Mesothelial cell of epicardium (in vitro differentiated cells): ENCODE data around the gene PDZRN3. TPM values are rescaled to one million over a fixed set of nuclear protein-coding genes. Genes with fewer than 3 reads are reported as not detected.

Source experiments
- DNase-seq, 2 experiments: peaks; one replicate each; pipeline ENCODE4 v3.0.0; 2021; ENCODE audit warnings: low spot score in 2 of 2; ENCODE audit not compliant: unreplicated experiment in 2 of 2
- H3K27ac Mint-ChIP-seq: 2 replicates; pipeline ENCODE4 v1.8.0; 2021; ENCODE audit warnings: mixed read lengths
- H3K27me3 Mint-ChIP-seq: 2 replicates; pipeline ENCODE4 v1.8.0; 2021; ENCODE audit warnings: low read depth, mixed read lengths
- H3K36me3 Mint-ChIP-seq: 2 replicates; pipeline ENCODE4 v1.8.0; 2021; ENCODE audit warnings: mixed read lengths
- H3K4me1 Mint-ChIP-seq: 2 replicates; pipeline ENCODE4 v1.8.0; 2021; ENCODE audit warnings: mixed read lengths
- H3K4me3 Mint-ChIP-seq: 2 replicates; pipeline ENCODE4 v1.8.0; 2021; ENCODE audit warnings: mild to moderate bottlenecking, moderate library complexity, mixed read lengths
- H3K9me3 Mint-ChIP-seq: 2 replicates; pipeline ENCODE4 v1.8.0; 2021; ENCODE audit warnings: mixed read lengths
- total RNA-seq: library from RNA; stranded (reverse); gene quantifications from 3 replicates; pipeline ENCODE4 v1.2.1, GENCODE V29; 2021
- TF ChIP-seq, protein P1 (sequence below): fragments of 200-600 bp; sonication (generic); IDR thresholded peaks from one replicate; pipeline ENCODE4 v1.5.0; 2021; ENCODE audit warnings: antibody characterized with exemption; ENCODE audit not compliant: unreplicated experiment

The PDZRN3 gene
- total RNA-seq, 1 donor from 2014 or later, result 48.4 TPM

DNA sequence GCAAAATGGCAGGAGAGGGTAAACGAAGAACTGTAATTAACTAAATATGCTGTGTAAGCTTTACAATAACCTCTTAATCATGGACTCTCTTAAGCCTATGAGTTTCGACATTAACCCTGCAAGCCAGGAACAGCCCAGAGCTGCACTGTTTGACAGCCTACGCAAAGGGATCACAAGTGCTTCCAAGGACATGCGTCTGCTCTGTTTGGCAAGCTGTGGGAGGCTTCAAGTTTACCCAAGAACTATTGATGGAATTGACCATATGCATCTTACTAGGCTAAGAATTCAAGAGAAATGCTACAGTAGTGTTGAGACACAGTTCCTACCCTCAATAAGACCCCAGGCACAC lies 66.0 kb downstream of the PDZRN3 start:
- Mint-ChIP-seq H3K4me3 (no peak overlapping the region), H3K27me3 (no peaks in the 10 kb centered on the region), H3K4me1 (peaks cover 49% of the 10 kb centered on the region)

DNA sequence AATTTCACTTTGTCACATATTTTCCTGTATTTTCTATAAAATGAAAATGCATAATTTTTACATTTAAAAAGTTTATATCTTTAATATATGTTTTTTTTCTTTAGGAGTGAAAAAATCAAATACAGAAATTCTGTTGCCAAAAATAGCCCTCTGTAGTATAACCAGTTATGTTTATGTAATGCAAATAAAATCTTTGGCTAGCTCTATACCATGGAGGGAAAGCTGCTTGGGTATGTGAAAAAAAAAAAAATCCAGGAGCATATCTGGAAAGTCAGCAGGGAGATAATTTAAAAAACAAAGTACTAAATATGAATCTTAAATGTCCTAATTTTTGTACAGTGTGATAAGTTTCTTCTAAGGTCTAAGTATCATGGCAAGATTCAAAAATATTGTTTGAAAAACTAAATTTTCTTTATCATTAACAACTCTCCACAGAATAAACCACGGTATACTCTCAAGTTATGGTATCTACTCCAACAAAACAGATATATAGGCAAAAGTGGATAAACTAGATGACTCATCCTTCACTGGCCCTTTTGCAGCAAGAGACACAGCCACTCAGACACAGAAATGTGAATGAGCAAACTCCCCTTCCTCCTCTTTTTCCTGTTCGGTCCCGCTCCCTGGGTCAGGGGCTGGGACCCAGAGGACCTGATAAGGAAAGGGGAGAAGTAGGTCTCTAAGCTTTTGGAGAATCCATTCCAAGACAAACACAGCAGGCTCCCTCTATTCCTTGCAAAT lies 66.6 kb downstream of the PDZRN3 start:
- H3K36me3 Mint-ChIP-seq, result no peaks in the 10 kb centered on the region
- peak overlapping the region; percentile 65 for H3K27ac Mint-ChIP-seq
- no peak for DNase-seq
- H3K4me3 Mint-ChIP-seq, result no peak overlapping the region
- no peaks in the 10 kb centered on the region for H3K27me3 Mint-ChIP-seq
- H3K9me3 Mint-ChIP-seq, result no peaks in the 10 kb centered on the region
- H3K4me1 Mint-ChIP-seq, result peaks cover 46% of the 10 kb centered on the region
- TF ChIP-seq, protein P1, sequence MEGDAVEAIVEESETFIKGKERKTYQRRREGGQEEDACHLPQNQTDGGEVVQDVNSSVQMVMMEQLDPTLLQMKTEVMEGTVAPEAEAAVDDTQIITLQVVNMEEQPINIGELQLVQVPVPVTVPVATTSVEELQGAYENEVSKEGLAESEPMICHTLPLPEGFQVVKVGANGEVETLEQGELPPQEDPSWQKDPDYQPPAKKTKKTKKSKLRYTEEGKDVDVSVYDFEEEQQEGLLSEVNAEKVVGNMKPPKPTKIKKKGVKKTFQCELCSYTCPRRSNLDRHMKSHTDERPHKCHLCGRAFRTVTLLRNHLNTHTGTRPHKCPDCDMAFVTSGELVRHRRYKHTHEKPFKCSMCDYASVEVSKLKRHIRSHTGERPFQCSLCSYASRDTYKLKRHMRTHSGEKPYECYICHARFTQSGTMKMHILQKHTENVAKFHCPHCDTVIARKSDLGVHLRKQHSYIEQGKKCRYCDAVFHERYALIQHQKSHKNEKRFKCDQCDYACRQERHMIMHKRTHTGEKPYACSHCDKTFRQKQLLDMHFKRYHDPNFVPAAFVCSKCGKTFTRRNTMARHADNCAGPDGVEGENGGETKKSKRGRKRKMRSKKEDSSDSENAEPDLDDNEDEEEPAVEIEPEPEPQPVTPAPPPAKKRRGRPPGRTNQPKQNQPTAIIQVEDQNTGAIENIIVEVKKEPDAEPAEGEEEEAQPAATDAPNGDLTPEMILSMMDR, result no peak

More for the DNA sequence above, 66.0 kb downstream of the PDZRN3 start:
- Mint-ChIP-seq H3K9me3 (no peaks in the 10 kb centered on the region), H3K36me3 (no peaks in the 10 kb centered on the region), H3K27ac (peak overlapping the region; percentile 65)
- TF ChIP-seq, protein P1, result no peak
- no peak for DNase-seq

DNA sequence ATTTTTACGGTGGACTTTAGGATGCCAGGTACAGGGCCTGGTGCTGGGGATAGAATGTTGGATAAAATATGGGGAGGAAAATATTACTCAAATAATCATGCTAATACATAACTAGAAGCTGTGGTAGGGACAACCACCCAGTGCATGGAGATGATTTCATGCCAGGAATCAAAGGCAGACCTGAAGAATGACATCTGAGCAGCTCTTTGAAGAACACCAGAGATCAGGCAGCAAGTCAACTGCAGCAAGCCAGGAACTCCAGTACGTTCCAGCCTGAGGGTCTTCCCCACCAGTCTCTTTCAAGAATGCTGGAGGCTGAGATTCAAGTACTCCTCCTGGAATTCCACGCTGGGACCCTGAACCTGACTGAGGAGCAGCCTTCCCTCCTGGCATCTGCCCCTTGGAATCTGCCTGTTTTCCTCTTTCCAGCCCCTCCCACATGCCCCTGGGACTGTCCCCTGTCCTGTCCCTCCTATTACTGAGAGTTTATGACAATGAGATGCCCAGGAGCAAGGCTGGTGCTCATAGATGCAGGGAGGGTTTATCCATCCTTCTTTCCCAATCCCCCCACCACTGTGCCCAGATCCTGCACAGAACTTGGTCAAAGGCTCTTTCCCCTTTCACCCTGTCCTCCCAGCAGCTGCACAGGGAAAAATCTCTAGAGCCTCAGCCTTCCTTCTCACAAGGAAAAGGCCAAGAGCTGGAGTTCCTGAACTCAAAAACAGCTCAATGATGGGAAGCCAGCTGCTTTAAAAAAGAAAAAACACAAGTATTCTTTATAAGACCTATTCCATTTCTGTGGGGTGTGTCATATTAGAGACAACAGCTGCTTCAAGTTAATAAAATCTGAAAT lies 68.0 kb downstream of the PDZRN3 start:
- no peaks in the 10 kb centered on the region for H3K9me3 Mint-ChIP-seq
- H3K4me3 Mint-ChIP-seq, result no peak overlapping the region
- H3K36me3 Mint-ChIP-seq, result peaks cover 6% of the 10 kb centered on the region
- H3K27ac Mint-ChIP-seq, result peak overlapping the region; percentile 32
- H3K27me3 Mint-ChIP-seq, result no peaks in the 10 kb centered on the region
- no peak for DNase-seq
- TF ChIP-seq, protein P1, result no peak
- peaks cover 50% of the 10 kb centered on the region for H3K4me1 Mint-ChIP-seq

DNA sequence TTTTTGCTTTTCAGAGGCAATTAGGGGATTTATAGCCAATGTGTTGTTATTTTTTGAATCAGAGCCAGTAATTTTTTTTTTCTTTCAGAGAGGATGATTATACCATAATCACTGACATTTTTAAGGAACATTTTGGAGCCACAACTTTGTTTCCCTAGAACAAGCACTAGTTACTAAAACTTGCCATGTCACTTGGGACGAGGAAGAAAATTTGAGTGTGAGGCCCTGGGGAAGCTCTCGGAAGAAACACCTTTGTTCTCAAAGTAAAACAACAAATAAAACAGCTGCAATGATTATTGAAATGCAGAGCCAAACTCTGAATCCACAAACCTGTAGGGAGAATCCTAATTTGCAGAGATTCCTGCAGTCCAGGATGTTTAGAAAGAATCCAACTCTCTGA lies 69.7 kb downstream of the PDZRN3 start:
- no peak for DNase-seq
- TF ChIP-seq, protein P1, result no peak
- no peaks in the 10 kb centered on the region for H3K27me3 Mint-ChIP-seq
- no peaks in the 10 kb centered on the region for H3K9me3 Mint-ChIP-seq
- no peak overlapping the region for H3K4me3 Mint-ChIP-seq
- H3K36me3 Mint-ChIP-seq, result peaks cover 7% of the 10 kb centered on the region
- peaks cover 45% of the 10 kb centered on the region for H3K4me1 Mint-ChIP-seq
- H3K27ac Mint-ChIP-seq, result peak overlapping the region; percentile 28

DNA sequence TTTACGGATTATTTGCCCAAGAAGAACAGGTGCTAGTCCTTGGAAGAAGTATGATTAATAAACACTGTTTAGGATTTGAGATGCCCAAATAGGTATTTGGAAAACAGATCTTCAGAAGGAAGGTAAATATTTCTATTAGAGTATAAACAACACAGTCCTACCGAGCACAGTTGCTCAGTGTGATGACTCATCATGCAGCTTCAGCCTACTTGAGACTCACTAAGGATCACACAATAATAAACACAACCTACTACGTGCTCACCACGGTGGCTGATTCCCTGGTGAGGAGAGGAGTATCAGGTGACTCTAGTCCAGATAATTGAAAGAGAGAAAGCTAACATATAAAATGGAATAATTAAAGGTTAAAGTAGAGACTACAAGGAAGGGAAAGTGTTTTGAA lies 72.0 kb downstream of the PDZRN3 start:
- no peak for DNase-seq
- TF ChIP-seq, protein P1, result no peak
- Mint-ChIP-seq H3K36me3 (peaks cover 7% of the 10 kb centered on the region), H3K4me1 (peaks cover 44% of the 10 kb centered on the region), H3K4me3 (no peak overlapping the region), H3K27me3 (no peaks in the 10 kb centered on the region), H3K27ac (no peak overlapping the region), H3K9me3 (no peaks in the 10 kb centered on the region)
